Effector memory CD4-positive, alpha-beta T cell (primary cell): Measurements from ENCODE around the gene DDRGK1.

Experiments
- DNase-seq, 3 donors: peaks; one replicate each; pipeline ENCODE4 v3.0.0-alpha.2; 2020
- H3K27ac ChIP-seq: 2 replicates; pipeline ENCODE4 v1.7.0; 2013; ENCODE audit warnings: mild to moderate bottlenecking, low read length, moderate library complexity; ENCODE audit not compliant: insufficient read depth, poor library complexity, severe bottlenecking
- H3K27me3 ChIP-seq: replicated peaks from 2 replicates; pipeline ENCODE4 v1.7.0; 2013; ENCODE audit warnings: mild to moderate bottlenecking, low read length; ENCODE audit not compliant: insufficient read depth, control insufficient read depth, poor library complexity, severe bottlenecking
- H3K36me3 ChIP-seq: 2 replicates; pipeline ENCODE4 v1.7.0; 2013; ENCODE audit warnings: mild to moderate bottlenecking, low read length, moderate library complexity; ENCODE audit not compliant: control insufficient read depth, insufficient read depth
- H3K4me1 ChIP-seq: 2 replicates; pipeline ENCODE4 v1.7.0; 2013; ENCODE audit warnings: low read length, mild to moderate bottlenecking; ENCODE audit not compliant: control insufficient read depth, insufficient read depth, poor library complexity, severe bottlenecking
- H3K4me3 ChIP-seq: 2 replicates; pipeline ENCODE4 v1.7.0; 2013; ENCODE audit warnings: low read length, low read depth, mild to moderate bottlenecking; ENCODE audit not compliant: insufficient read depth, poor library complexity, severe bottlenecking
- H3K9me3 ChIP-seq: 2 replicates; pipeline ENCODE4 v1.7.0; 2013; ENCODE audit warnings: mild to moderate bottlenecking, low read length, moderate library complexity; ENCODE audit not compliant: control insufficient read depth

DDRGK1 gene

DNA sequence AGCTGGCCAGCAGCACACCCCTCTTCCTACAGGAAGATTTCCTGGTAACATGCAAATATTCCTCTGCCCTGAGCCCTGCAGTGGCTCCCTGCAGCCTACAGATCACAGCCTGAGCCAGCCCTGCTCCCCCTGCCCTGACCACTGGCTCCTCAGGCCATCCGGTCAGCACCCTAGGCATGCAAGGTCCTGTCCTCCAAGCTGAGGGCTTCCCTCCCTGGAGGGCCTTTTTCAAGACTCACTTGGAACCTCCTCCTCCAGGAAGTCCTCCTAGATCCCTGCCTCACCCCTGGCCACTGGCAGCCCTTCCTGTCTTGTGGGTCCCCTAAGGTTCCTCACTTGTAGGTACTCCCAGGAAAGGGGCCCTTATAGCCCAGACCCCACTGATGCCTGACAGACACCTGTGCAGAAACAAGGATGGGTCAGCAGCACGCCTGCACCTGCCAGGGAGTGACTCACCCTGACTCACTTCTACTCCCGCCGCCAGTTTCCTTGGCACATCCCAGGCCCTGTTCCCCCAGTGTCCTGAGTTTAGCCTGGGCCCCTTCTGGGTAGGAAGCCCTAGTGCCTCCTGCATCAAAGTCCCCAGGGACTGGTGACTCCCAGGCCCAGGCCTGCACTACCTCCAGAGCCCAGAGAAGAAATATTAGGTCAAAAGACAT lies 31.3 kb upstream of the DDRGK1 start:
- Histone ChIP-seq H3K9me3 (no peaks in the 10 kb centered on the region), H3K27me3 (peaks cover 14% of the 10 kb centered on the region), H3K27ac (no peak overlapping the region), H3K4me3 (no peak overlapping the region), H3K4me1 (peaks cover 13% of the 10 kb centered on the region), H3K36me3 (no peaks in the 10 kb centered on the region)
- no peak for DNase-seq

DNA sequence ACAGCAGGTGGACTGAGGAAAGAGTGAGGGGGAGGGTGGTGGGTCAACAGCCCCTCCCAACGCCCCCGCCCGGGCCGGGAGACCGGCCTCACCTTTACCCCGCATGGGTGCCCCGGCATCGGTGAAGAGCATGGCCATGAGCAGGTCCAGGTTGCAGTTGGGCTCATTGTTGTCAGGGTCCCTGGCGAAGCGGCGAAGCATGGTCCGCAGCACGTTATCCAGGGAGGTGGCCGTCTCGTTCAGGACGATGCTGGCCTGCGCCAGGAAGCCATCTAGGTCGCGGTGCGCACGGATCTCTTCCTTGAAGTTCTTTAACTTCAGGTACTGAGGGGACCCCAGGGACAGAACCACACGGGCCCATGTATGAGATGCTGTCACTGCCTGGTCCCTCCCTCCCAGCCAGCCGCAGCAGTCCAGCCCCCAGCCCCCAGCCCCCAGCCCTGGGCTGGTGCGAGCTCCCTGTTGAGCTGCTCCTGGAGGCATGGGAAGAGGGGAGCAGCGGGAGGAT lies 29.6 kb upstream of the DDRGK1 start:
- Histone ChIP-seq H3K4me3 (no peak overlapping the region), H3K27me3 (peaks cover 14% of the 10 kb centered on the region), H3K27ac (no peak overlapping the region), H3K4me1 (peaks cover 10% of the 10 kb centered on the region), H3K9me3 (no peaks in the 10 kb centered on the region), H3K36me3 (no peaks in the 10 kb centered on the region)
- DNase-seq = no peak

DNA sequence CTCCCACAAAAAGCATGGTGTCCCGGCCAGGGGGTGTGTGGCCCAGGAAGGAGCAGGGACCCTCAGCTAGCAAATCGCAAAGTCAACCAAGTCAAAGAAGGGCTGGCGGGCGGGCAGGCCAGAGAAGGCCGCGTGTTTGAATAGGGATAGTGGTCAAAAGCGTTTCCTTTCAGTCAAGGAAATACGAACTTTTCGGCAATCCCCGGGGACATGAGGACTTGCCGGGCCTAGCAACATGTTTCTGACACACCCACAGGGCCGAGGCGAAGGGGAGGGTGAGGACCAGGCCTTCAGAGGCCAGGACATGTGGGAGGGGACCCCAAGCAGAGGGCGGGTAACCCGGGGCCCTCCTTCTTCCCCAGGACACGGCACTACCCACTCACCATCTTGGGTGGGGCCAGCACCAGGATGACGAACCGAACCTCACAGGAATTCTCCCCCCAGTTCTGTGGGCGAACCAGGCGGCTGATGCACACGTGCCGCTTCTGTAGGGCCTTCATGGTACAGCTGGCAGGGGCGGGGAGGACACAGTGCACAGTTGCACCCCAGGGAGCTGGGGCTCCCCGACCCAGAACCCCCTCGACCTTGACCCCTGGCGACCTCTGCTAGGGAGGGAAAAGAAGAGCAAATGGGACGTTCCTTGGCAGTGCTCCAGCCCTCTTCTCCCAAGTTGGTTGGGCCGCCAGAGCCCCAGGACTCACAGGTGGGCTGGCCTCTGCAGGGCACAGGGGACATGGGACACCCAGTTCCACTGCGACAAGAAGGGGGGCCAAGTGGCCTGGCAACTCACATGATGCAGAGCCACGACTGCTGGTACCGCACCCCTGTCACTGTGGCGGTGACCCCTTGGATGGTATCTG lies 28.9 kb upstream of the DDRGK1 start:
- no peaks in the 10 kb centered on the region for H3K9me3 ChIP-seq
- no peaks in the 10 kb centered on the region for H3K36me3 ChIP-seq
- no peak overlapping the region for H3K4me3 ChIP-seq
- no peak for DNase-seq
- H3K4me1 ChIP-seq = peaks cover 8% of the 10 kb centered on the region
- H3K27me3 ChIP-seq = peaks cover 11% of the 10 kb centered on the region
- no peak overlapping the region for H3K27ac ChIP-seq

DNA sequence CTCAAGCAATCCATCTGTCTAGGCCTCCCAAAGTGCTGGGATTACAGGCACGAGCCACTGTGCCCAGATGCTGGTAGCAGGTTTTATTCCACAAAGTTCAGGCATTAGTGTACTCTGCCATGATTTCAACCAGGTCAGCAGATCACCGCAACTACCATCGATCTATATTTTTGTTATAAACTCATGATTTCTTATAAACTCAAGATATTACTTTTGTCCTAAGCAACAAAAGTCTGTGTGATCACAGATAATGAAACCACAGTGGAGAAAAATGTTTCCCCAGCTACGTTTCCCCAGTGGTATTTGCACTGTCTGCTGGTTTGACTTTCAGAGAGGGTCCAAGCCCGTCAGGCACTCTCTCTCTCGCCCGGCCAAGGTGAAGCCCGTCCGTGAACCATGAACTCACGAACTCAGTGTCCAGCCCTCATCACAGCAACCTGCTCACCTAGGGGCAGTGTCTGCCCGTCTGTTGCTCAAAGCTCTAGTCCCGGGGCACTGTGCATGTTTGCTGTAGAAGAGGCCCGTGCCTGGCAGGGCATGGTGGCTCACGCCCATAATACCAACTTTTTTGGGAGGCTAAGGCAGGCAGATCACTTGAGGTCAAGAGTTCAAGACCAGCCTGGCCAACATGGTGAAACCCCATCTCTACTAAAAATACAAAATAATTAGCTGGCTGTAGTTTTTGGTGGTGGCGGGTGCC lies 27.6 kb upstream of the DDRGK1 start:
- no peak overlapping the region for H3K4me3 ChIP-seq
- H3K27me3 ChIP-seq = peaks cover 4% of the 10 kb centered on the region
- H3K36me3 ChIP-seq = no peaks in the 10 kb centered on the region
- no peaks in the 10 kb centered on the region for H3K4me1 ChIP-seq
- H3K27ac ChIP-seq = no peak overlapping the region
- H3K9me3 ChIP-seq = no peaks in the 10 kb centered on the region
- no peak for DNase-seq

DNA sequence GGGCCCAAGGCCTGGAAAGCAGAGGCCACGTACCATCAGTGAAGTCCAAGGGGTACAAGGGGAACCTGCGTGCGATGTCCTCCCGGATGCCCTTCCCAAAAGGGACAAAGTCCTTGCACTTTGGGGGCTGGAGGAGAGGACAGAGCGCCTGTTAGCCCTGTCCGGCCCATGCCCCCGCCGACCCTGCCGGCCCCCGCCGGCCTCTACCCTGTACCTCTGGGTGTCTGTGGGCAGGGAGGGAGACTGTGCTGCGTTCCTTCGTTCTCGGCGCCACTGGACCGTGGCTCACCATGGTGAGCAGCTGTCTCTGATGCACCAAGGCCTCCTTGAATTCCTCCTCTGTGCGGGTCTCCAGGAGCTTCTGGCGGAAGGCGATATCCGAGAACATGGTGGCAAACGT lies 26.6 kb upstream of the DDRGK1 start:
- no peaks in the 10 kb centered on the region for H3K4me1 ChIP-seq
- no peak for DNase-seq
- H3K27ac ChIP-seq = no peak overlapping the region
- H3K9me3 ChIP-seq = no peaks in the 10 kb centered on the region
- H3K27me3 ChIP-seq = no peaks in the 10 kb centered on the region
- no peak overlapping the region for H3K4me3 ChIP-seq
- no peaks in the 10 kb centered on the region for H3K36me3 ChIP-seq

DNA sequence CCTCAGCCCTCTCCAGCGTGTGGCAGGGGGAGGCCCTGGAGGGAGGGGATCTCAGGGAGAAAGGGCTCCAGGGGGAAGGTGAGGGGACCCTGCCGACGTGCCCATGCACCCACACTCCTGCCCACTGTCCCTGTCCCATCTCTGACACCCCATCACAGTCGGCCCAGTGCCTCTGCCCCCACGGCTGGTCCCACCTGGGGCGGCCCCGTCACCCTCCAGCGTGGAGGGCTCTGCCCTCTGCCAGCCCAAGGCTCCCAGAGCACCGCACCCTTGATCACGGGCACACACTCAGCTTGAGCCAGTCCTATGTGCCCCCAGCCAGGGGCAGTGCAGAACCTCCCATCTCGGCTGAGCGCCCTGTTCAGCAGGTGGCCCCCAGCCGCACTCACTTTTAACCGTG lies 25.3 kb upstream of the DDRGK1 start:
- no peak for DNase-seq
- Histone ChIP-seq H3K36me3 (no peaks in the 10 kb centered on the region), H3K27me3 (no peaks in the 10 kb centered on the region), H3K27ac (no peak overlapping the region), H3K9me3 (no peaks in the 10 kb centered on the region), H3K4me3 (no peak overlapping the region), H3K4me1 (no peaks in the 10 kb centered on the region)

DNA sequence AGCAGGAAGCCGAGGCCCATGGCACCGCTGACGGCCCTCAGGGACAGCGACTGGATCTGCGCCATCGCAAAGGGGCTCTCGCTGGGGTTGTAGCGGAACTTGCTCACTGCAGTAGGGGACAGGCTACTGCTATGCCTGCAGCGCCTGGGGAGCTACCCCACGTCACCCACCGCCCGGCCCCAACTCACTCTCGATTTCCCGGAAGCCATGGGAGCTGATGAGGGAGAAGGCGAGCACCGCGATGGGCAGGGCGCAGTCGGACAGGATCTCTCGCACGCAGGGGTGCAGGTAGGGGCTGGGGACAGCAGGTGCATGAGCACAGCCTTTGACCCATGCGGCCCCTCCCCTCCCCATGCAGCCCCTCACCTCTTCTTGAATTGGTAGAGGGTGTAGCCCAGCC lies 24.7 kb upstream of the DDRGK1 start:
- Histone ChIP-seq H3K36me3 (no peaks in the 10 kb centered on the region), H3K27ac (no peak overlapping the region), H3K27me3 (no peaks in the 10 kb centered on the region), H3K4me3 (no peak overlapping the region), H3K4me1 (no peaks in the 10 kb centered on the region), H3K9me3 (no peaks in the 10 kb centered on the region)
- DNase-seq = no peak

DNA sequence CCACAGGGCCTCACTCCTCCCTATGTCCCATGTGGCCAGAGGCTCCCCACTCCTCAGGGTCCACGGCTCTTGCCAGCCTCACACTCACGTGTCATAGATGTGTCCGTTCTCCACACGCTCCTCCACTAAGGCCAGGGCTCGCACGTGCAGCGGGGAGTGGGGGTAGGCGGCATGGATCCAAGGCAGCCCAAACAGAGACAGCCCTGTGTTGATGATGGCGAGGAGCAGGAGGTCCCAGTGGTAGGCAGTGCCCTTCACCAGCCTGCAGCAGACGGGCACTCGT lies 24.2 kb upstream of the DDRGK1 start:
- DNase-seq = no peak
- no peak overlapping the region for H3K27ac ChIP-seq
- no peaks in the 10 kb centered on the region for H3K27me3 ChIP-seq
- no peaks in the 10 kb centered on the region for H3K4me1 ChIP-seq
- H3K9me3 ChIP-seq = no peaks in the 10 kb centered on the region
- no peaks in the 10 kb centered on the region for H3K36me3 ChIP-seq
- H3K4me3 ChIP-seq = no peak overlapping the region

DNA sequence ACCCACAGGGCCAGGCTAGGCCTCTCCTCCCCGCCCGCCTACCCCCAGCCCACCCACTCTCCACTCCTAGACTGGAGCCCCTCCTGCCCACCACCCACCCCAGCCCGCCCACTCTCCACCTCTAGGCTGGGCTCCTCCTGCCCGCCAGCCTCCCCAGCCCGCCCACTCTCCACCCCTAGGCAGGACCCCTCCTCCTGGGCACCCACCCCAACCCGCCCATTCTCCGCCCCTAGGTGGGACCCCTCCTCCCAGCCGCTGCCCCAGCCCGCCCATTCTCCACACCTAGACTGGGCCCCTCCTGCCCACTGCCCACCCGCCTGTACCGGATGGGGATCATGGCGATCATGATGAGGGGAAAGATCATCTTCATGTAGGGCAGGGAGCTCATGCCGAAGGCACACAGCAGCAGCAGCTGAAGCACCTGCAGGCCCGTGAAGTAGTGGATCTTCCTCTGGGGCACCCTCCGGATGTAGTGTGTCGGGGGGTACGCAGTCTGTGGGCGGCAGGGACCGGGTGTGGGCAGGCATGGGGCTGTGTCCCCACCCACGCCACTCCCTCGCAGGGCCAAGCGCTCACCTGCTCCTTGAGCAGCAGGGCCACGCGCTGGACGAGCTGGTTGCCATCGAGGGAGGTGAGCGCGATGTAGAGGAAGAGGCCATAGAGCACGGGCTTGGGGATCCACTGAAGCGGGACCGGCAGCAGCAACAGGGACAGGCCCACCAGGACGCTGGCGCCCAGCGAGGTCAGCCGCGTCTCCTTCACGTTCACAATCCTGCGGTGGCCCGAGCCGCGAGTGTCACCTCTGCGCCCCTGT lies 23.7 kb upstream of the DDRGK1 start:
- Histone ChIP-seq H3K27me3 (no peaks in the 10 kb centered on the region), H3K27ac (no peak overlapping the region), H3K36me3 (peaks cover 3% of the 10 kb centered on the region), H3K9me3 (no peaks in the 10 kb centered on the region), H3K4me3 (no peak overlapping the region), H3K4me1 (no peaks in the 10 kb centered on the region)
- no peak for DNase-seq
